Mucosa of descending colon (tissue), 3 donors: ENCODE data around the gene MAP3K2. TPM values are rescaled to one million over a fixed set of nuclear protein-coding genes. Genes with fewer than 3 reads are reported as not detected.

ENCODE experiments used
- ATAC-seq: fragments of 200-7000 bp; cut with Tn5 transposase; one replicate; pipeline ENCODE4 v1.9.1; 2020; ENCODE audit warnings: mild to moderate bottlenecking, moderate library complexity
- DNase-seq, 3 donors: peaks; one replicate each; pipeline ENCODE4 v3.0.0-alpha.2; 2020
- H3K36me3 ChIP-seq: fragments of 200-600 bp; one replicate; pipeline ENCODE4 v1.8.0; 2021; ENCODE audit warnings: low read depth, mild to moderate bottlenecking
- H3K4me1 ChIP-seq: fragments of 200-600 bp; one replicate; pipeline ENCODE4 v1.8.0; 2021; ENCODE audit warnings: low read depth, mild to moderate bottlenecking
- H3K4me3 ChIP-seq: fragments of 200-600 bp; one replicate; pipeline ENCODE4 v1.8.0; 2021; ENCODE audit warnings: mild to moderate bottlenecking
- H3K9me3 ChIP-seq: fragments of 200-600 bp; one replicate; pipeline ENCODE4 v1.8.0; 2021; ENCODE audit warnings: mild to moderate bottlenecking
- intact Hi-C, 2 donors: fragments of 100-400 bp; cut with DNase I in 1 of 2; cut with micrococcal nuclease in 1 of 2; formaldehyde crosslinking; loops; one replicate each; pipeline versions ENCODE4 v1.11.0 to v1.11.1; 2022; cut with DNase I, micrococcal nuclease
- total RNA-seq, 3 donors: library from RNA; stranded (reverse); fragmentation: NEBNext Ultra II Directional in 2 of 3; extraction: Animal tissue kit (Norgen Biotek cat#: 25700) in 2 of 3; gene quantifications; one replicate each; pipeline versions ENCODE4 v1.2.1 to v1.2.4, GENCODE V29; 2021 to 2023
- TF ChIP-seq, protein P1 (sequence below): fragments of 200-600 bp; IDR thresholded peaks from one replicate; pipeline ENCODE4 v1.8.0; 2022; ENCODE audit warnings: antibody characterized with exemption, mild to moderate bottlenecking
- donor health status: DM: no; HTN: no; CAD: no; lungs with moderate emphysema.
- donor health status: DM: no; HTN: no; CAD: no.
- donor health status: DM: no; HTN: yes; CAD: no.

MAP3K2 gene
- total RNA-seq, 3 donors from 2014 or later = 71.8 to 80.6 (median 77.1) TPM

DNA sequence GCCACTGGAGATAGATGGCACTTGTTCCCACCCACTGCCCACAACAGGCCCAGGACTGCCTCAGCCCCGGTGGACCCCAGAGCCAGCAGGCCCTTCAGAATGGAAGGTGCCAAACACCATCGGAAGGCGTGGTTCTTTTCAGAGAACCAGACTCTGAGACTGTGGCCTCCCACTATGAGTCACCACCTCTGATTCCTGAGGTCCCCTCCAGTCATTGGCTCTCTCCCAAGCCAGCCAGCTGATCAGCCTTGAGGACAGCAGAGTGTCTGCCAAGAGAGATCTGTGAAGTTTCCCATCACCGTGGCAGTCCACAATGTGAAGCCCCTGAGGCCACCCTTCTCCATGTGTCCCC, 10.4 kb upstream of the MAP3K2 start:
- TF ChIP-seq, protein P1, sequence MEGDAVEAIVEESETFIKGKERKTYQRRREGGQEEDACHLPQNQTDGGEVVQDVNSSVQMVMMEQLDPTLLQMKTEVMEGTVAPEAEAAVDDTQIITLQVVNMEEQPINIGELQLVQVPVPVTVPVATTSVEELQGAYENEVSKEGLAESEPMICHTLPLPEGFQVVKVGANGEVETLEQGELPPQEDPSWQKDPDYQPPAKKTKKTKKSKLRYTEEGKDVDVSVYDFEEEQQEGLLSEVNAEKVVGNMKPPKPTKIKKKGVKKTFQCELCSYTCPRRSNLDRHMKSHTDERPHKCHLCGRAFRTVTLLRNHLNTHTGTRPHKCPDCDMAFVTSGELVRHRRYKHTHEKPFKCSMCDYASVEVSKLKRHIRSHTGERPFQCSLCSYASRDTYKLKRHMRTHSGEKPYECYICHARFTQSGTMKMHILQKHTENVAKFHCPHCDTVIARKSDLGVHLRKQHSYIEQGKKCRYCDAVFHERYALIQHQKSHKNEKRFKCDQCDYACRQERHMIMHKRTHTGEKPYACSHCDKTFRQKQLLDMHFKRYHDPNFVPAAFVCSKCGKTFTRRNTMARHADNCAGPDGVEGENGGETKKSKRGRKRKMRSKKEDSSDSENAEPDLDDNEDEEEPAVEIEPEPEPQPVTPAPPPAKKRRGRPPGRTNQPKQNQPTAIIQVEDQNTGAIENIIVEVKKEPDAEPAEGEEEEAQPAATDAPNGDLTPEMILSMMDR = no peak
- no peak overlapping the region for H3K4me3 ChIP-seq
- intact Hi-C loops = no loop called here
- peaks cover 31% of the 10 kb centered on the region for H3K4me1 ChIP-seq
- no peaks in the 10 kb centered on the region for H3K9me3 ChIP-seq
- peak; percentile 55 for ATAC-seq
- no peaks in the 10 kb centered on the region for H3K36me3 ChIP-seq
- DNase-seq = peak; percentile 79 to 88 (median 85)

DNA sequence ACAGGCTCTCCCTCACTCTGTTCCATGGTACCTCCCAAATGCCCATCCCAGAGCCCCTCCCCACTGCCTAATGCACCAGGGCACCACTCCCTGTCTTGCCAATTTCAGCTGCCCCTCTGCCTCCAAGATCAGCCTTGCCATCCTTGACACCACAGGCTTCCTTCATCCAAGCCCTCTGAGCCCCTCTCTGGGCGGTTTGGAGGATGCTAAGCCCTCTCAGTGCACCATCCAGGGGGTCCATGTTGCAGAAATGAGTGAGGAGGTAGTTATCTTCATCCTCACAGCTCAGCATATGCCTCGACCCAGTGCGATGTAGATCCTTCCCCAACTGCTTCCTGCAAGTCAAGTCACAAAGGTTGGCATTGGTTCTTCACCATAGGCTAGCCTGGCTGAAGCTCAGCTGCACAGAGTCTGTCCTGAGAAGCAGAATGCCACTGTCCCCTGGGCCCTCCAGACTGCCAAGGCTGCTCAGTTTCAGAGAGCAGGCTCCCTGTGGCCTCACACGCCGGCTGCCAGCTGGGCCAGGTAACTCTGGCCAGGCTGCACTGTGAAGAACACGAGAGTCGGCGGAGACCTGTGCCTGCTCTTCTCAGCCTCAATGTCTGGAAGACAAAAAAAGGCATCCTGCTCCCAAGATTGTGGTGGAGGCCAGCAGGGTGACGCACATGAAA, 9.9 kb upstream of the MAP3K2 start:
- Histone ChIP-seq H3K4me1 (peaks cover 28% of the 10 kb centered on the region), H3K36me3 (no peaks in the 10 kb centered on the region), H3K4me3 (no peak overlapping the region), H3K9me3 (no peaks in the 10 kb centered on the region)
- intact Hi-C loops = no loop called here
- DNase-seq = peak in 1 of 3 donors; percentile 33
- TF ChIP-seq, protein P1 = no peak
- no peak for ATAC-seq

DNA sequence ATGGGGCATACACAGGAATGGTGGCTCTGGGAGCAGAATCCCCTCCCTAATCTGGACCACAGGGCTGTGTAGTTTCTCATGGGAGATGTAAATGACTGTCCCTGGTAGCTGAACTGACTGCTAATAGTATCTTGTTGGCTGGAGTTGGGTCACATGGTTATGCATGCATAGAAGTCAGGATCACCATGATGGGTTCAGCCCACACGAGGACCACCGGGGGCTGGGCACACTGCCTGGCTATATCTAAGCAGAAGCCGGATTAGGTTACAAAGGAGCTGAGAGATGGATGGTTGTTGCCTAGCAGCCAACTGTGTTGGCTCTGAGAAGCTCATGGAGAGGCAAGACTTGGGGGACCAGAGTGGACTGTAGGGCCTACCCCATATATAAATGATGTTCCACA, 6.7 kb upstream of the MAP3K2 start:
- Histone ChIP-seq H3K9me3 (no peaks in the 10 kb centered on the region), H3K4me3 (no peak overlapping the region), H3K4me1 (no peaks in the 10 kb centered on the region), H3K36me3 (no peaks in the 10 kb centered on the region)
- no peak for ATAC-seq
- TF ChIP-seq, protein P1 = no peak
- intact Hi-C loops = no loop called here
- no peak for DNase-seq

DNA sequence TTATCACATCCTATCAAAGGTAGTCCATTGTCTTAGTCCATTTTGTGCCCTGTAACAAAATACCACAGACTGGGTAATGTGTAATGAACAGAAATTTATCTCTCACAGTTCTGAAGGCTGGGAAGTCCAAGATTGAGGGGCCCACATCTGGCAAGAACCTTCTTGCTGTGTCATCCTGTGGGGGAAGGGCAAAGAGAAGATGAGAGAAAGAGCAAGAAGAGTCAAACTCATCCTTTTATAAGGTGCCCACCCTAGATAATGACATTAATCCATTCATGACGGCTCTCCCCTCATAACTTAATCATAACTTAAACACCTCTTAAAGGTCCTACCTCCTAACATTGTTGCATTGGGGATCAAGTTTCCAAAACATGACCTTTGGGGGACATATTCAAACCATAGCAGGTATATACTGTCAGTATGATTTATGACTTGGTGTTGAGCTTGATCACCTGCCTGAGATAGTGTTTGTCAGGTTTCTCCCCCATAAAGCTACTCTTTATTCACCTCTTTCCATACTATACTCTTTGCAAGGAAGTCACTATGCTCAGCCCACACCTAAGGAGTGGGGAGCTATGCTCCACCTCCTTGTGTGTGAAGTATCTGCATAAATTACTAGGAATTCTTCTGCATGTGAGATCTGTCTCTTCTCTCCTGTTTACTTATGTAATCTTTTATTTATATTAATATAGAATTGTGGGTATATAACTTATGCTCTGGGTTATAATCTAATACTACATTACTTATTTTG, 5.2 kb upstream of the MAP3K2 start:
- H3K36me3 ChIP-seq = no peaks in the 10 kb centered on the region
- no peak for DNase-seq

DNA sequence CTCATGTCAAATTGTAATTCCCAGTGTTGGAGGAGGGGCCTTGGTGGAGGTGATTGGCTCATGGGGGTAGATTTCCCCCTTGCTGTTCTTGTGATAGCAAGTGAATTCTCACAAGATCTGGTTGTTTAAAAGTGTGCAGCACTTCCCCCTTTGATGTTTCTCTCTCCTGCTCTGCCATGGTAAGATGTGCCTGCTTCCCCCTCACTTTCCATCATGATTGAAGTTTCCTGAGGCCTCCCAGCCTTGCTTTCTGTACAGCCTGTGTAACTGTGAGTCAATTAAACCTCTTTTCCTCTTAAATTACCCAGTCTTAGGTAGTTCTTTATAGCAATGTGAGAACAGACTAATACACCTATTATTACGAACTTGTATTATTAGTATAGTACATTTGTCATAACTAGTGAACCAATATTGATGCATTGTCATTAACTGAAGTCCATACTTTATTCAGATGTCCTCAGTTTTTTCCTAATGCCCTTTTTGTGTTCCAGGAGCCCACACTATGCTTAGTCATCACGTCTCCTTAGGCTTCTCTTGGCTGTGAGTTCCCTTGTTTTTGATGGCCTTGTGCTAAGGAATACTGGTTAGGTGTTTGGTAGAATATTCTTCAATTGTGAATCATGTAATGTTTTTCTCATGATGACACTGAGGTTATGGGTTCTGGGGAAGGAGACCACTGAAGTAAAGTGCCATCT, 4.5 kb upstream of the MAP3K2 start:
- TF ChIP-seq, protein P1 = no peak
- Histone ChIP-seq H3K4me3 (no peak overlapping the region), H3K9me3 (no peaks in the 10 kb centered on the region), H3K4me1 (no peaks in the 10 kb centered on the region), H3K36me3 (no peaks in the 10 kb centered on the region)
- intact Hi-C loops = no loop called here
- no peak for ATAC-seq
- DNase-seq = no peak

More for the DNA sequence above, 5.2 kb upstream of the MAP3K2 start:
- Histone ChIP-seq H3K9me3 (no peaks in the 10 kb centered on the region), H3K4me1 (no peaks in the 10 kb centered on the region), H3K4me3 (no peak overlapping the region)
- TF ChIP-seq, protein P1 = no peak
- intact Hi-C loops = no loop called here
- no peak for ATAC-seq
